Fibroblast of the aortic adventitia (primary cell): ENCODE results near the gene SWI5. TPM values are rescaled to one million over a fixed set of nuclear protein-coding genes. Genes with fewer than 3 reads are reported as not detected.

Source experiments
- DNase-seq: peaks from one replicate; pipeline ENCODE4 v3.0.0-alpha.2; 2010; ENCODE audit warnings: low read depth
- H3K4me3 ChIP-seq: 2 replicates; pipeline ENCODE4 v1.5.1; 2011; ENCODE audit warnings: low read depth, mild to moderate bottlenecking, control low read depth, low read length, moderate library complexity
- CTCF ChIP-seq: IDR thresholded peaks from 2 replicates; pipeline ENCODE4 v1.5.1; 2011; ENCODE audit warnings: mild to moderate bottlenecking, low read length, control low read depth, inconsistent platforms; ENCODE audit not compliant: insufficient read depth
- total RNA-seq: library from RNA; depleted of rRNA; stranded (reverse); fragments of >200 nt; gene quantifications from 2 replicates; pipeline ENCODE4 v1.2.3, GENCODE V29; 2012; ENCODE audit warnings: low replicate concordance

Gene SWI5
- total RNA-seq, 1 donor: 35.2 TPM

- peak overlapping the region; percentile 98 for H3K4me3 ChIP-seq
- no peak for TF ChIP-seq CTCF
These were observed 45.9 kb downstream of the SWI5 start for GRCh38 chr9:128321879-128322403.

GRCh38 chr9:128322404-128323211, 46.5 kb downstream of the SWI5 start, which contains the start of the genes COQ4 and TRUB2:
Gene COQ4, plus strand, starts transcription at chr9:128322839. Its CDS starts 20 bp downstream, at chr9:128322859.
Gene TRUB2, minus strand, starts transcription at chr9:128322447. Its CDS starts 39 bp downstream, at chr9:128322408.
- peak; percentile 96 for DNase-seq
- peak within 1 kb of the TSS; percentile 98 for H3K4me3 ChIP-seq
- no peak for TF ChIP-seq CTCF

More at GRCh38 chr9:128321879-128322403, 45.9 kb downstream of the SWI5 start:
- no peak for DNase-seq

GRCh38 chr9:128323212-128323730, 47.2 kb downstream of the SWI5 start:
- H3K4me3 ChIP-seq: peak overlapping the region; percentile 98
- DNase-seq: peak; percentile 34
- TF ChIP-seq CTCF: no peak

- H3K4me3 ChIP-seq: peak overlapping the region; percentile 98
- TF ChIP-seq CTCF: no peak
- DNase-seq: no peak
These were observed 47.7 kb downstream of the SWI5 start for GRCh38 chr9:128323791-128324190.

- TF ChIP-seq CTCF: no peak
- DNase-seq: no peak
- H3K4me3 ChIP-seq: no peak overlapping the region
These were observed 48.3 kb downstream of the SWI5 start for GRCh38 chr9:128324401-128324800.

GRCh38 chr9:128325629-128326028, 49.6 kb downstream of the SWI5 start:
- TF ChIP-seq CTCF: no peak
- H3K4me3 ChIP-seq: no peak overlapping the region
- no peak for DNase-seq
